Measurements from ENCODE around the gene PAXX.

PAXX gene

GRCh38 chr9:136965771-136966484 is 26.3 kb upstream of the PAXX start:
- TF ChIP-seq, protein P1, sequence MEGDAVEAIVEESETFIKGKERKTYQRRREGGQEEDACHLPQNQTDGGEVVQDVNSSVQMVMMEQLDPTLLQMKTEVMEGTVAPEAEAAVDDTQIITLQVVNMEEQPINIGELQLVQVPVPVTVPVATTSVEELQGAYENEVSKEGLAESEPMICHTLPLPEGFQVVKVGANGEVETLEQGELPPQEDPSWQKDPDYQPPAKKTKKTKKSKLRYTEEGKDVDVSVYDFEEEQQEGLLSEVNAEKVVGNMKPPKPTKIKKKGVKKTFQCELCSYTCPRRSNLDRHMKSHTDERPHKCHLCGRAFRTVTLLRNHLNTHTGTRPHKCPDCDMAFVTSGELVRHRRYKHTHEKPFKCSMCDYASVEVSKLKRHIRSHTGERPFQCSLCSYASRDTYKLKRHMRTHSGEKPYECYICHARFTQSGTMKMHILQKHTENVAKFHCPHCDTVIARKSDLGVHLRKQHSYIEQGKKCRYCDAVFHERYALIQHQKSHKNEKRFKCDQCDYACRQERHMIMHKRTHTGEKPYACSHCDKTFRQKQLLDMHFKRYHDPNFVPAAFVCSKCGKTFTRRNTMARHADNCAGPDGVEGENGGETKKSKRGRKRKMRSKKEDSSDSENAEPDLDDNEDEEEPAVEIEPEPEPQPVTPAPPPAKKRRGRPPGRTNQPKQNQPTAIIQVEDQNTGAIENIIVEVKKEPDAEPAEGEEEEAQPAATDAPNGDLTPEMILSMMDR (IDR thresholded peaks at IDR 0.05; ENCODE audit: low read depth, low read length) = no peak
- no peak for DNase-seq (ENCODE audit: low read depth, low spot score)
- H3K4me3 ChIP-seq (ENCODE audit: low read depth, low read length) = no peak overlapping the region
- in situ Hi-C loops (cut with HindIII; ENCODE audit: low sequenced_read_pairs) = no loop called here

DNA sequence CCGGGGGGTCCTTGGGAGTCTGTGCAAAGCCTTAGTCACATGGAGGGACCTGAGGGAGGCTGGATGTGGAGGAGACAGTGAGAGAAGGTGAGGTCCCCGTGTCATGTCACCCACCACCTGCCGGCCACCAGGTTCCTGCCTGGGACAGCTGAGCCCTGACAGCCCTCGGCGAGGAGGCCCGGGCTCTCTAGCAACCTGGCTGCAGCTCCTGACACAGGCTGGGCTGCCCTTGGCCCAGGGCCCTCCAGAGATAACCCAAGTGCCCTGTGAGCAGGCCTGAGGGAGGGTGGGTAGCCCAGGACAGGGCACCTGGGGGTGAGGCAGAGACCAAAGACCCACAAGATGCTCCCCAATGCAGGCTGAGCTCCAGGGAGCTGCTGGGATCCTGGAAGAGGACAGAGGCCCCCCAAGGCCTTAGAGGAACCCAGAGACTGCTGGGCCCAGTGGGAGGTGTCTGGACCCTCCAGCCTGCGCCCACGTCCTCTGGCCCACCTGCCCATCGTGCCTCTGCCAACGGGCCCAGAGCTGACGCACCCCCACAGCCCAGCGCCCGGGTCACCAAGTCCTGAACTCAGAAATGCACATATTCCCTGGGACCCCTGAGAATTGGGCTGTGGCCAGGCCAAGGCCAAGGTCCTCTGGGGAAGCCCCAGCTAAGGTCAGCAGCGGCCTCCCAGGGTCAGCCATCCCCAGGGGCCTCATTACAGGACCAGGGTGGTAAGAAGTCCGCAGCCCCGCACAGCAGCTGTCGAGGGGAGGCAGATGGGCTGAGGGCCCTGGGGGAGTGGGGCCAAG is 23.7 kb upstream of the PAXX start:
- H3K4me3 ChIP-seq (ENCODE audit: low read depth, low read length) = no peak overlapping the region
- in situ Hi-C loops (cut with HindIII; ENCODE audit: low sequenced_read_pairs) = no loop called here
- TF ChIP-seq, protein P1 (IDR thresholded peaks at IDR 0.05; ENCODE audit: low read depth, low read length) = no peak
- no peak for DNase-seq (ENCODE audit: low read depth, low spot score)

GRCh38 chr9:136969150-136969549 is 23.1 kb upstream of the PAXX start:
- in situ Hi-C loops (cut with HindIII; ENCODE audit: low sequenced_read_pairs) = no loop called here
- no peak for DNase-seq (ENCODE audit: low read depth, low spot score)
- TF ChIP-seq, protein P1 (IDR thresholded peaks at IDR 0.05; ENCODE audit: low read depth, low read length) = no peak
- no peak overlapping the region for H3K4me3 ChIP-seq (ENCODE audit: low read depth, low read length)

DNA sequence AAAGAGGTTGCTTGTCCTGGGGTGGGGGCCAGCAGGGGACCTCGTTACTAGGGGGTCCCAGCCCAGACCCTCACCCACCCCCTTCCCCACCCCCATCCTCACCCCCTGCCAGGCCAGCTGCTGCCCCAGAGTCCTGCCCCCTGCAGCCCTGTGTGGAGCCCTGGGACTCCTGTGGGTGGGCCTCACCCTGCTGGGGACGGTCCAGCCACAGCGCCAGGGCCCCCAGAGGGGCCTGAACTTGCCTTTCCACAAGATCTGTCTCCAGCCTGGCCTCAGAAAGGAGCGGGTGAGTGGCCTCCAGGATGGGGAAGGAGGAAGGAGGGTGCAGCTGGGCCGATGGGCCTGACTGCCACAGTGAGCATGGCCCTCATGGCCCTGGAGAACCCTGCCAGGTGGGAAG is 22.4 kb upstream of the PAXX start:
- TF ChIP-seq, protein P1 (IDR thresholded peaks at IDR 0.05; ENCODE audit: low read depth, low read length) = no peak
- no peak for DNase-seq (ENCODE audit: low read depth, low spot score)
- H3K4me3 ChIP-seq (ENCODE audit: low read depth, low read length) = no peak overlapping the region
- in situ Hi-C loops (cut with HindIII; ENCODE audit: low sequenced_read_pairs) = no loop called here

DNA sequence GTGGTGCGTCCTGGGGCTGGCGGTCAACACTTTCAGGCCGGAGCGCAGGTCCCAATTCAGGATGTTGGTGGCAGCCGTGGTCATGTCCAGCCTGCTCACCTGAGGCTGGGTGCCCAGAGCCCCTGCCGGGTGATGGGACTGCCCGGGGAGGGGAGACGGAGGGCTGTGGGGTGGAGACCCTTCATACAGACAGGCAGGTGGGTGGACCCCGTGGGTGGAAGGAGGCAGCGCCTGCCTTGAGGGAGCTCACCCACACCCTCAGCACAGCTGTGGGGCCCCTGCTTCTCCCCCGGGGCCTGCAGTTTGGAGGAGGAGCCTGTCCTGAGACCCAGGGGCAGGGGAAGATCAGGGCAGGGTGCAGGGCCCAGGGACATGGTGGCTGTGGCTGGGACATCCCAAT is 21.9 kb upstream of the PAXX start:
- in situ Hi-C loops (cut with HindIII; ENCODE audit: low sequenced_read_pairs) = no loop called here
- H3K4me3 ChIP-seq (ENCODE audit: low read depth, low read length) = no peak overlapping the region
- no peak for DNase-seq (ENCODE audit: low read depth, low spot score)
- TF ChIP-seq, protein P1 (IDR thresholded peaks at IDR 0.05; ENCODE audit: low read depth, low read length) = no peak

GRCh38 chr9:136971746-136972145 is 20.5 kb upstream of the PAXX start:
- no peak for DNase-seq (ENCODE audit: low read depth, low spot score)
- TF ChIP-seq, protein P1 (IDR thresholded peaks at IDR 0.05; ENCODE audit: low read depth, low read length) = no peak
- no peak overlapping the region for H3K4me3 ChIP-seq (ENCODE audit: low read depth, low read length)
- in situ Hi-C loops (cut with HindIII; ENCODE audit: low sequenced_read_pairs) = no loop called here

All from astrocyte of the spinal cord (primary cell).